ENCODE results near the gene SEC14L2. TPM values are rescaled to one million over a fixed set of nuclear protein-coding genes. Genes with fewer than 3 reads are reported as not detected.

Gene SEC14L2
- polyA plus RNA-seq, 2 of the 4 experiments (the other 2 are of a cell fraction) = 12.8 to 15.2 TPM

DNA sequence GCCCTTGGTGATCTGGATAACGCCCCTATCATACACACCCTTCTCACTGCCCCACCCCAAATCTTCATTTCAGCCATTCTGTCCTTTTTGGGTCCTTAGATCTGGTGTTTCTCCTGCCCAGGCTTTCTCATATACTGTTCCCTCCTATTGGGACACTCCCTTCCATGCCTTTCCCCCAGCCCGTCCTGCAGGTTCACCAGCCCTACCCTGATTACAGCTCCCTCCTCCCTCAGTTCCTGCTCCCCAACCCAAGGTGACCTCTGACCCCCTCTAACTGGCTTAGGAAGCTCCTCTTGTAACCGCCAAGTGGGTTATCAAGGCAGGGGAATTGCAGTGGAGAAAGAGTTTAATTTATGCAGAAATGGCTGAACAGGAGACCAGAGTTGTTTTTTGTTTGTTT, 41.7 kb downstream of the SEC14L2 start:
- CTCF ChIA-PET = interaction anchor here (1.2 to 1.4 kb wide), 4 partner anchors 12 to 163 kb away, joined by 3 to 6 read pairs (median 4); partner anchors contain the start of gene MTFP1
- 64% methylated on average over 3 of the region's 3 CpGs for WGBS (ENCODE audit: missing lambda C conversion rate)
- no peak for FAIRE-seq

DNA sequence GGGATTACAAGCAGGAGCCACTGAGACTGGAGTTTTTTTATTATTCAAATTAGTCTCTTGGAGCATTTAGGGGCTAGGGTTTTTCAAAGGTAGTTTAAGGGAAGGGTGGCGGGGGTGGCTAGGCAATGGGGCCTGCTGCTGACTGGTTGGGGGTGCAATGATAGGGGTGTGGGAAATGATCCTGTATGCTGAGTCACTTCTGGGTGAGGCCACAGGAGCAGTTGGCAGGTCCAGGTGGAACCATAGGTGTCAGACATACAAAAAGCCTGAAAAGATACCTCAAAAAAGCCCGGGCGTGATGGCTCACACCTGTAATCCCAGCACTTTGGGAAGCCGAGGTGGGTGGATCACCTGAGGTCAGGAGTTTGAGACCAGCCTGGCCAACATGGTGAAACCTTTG, 42.4 kb downstream of the SEC14L2 start:
- CTCF ChIA-PET = interaction anchor here (1.4 kb wide), 1 partner anchor 13 kb away, joined by 6 read pairs; the partner anchor contains the start of gene MTFP1
- WGBS (ENCODE audit: missing lambda C conversion rate) = 71% methylated on average over 3 of the region's 4 CpGs
- H3K4me1 ChIP-seq = no peaks in the 10 kb centered on the region
- TF ChIP-seq KDM5A (IDR thresholded peaks at IDR 0.05) (no peak), FOXS1 (CRISPR knock-in tag; IDR thresholded peaks at IDR 0.05) (no peak), SREBF2 (IDR thresholded peaks at IDR 0.05) (no peak), POLR2A (IDR thresholded peaks at IDR 0.05; ENCODE audit: low read length) (no peak), REST (IDR thresholded peaks at IDR 0.05) (no peak)
- TF ChIP-seq, protein P1, sequence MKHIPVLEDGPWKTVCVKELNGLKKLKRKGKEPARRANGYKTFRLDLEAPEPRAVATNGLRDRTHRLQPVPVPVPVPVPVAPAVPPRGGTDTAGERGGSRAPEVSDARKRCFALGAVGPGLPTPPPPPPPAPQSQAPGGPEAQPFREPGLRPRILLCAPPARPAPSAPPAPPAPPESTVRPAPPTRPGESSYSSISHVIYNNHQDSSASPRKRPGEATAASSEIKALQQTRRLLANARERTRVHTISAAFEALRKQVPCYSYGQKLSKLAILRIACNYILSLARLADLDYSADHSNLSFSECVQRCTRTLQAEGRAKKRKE (CRISPR knock-in tag; IDR thresholded peaks at IDR 0.05; ENCODE audit: low read depth) = no peak
- H3K4me3 ChIP-seq = no peak overlapping the region
- H3K4me2 ChIP-seq = no peak overlapping the region
- H3K9me3 ChIP-seq = no peaks in the 10 kb centered on the region
- POLR2A ChIA-PET = no interaction called here
- ATAC-seq (no peak), FAIRE-seq (no peak), DNase-seq (ENCODE audit: low read depth in 1 of 2, low spot score in 1 of 2) (no peak)
- no peak overlapping the region for H3K27ac ChIP-seq

More for the DNA sequence above, 41.7 kb downstream of the SEC14L2 start:
- TF ChIP-seq CEBPB (IDR thresholded peaks at IDR 0.05) = no peak
- TF ChIP-seq, protein P2, sequence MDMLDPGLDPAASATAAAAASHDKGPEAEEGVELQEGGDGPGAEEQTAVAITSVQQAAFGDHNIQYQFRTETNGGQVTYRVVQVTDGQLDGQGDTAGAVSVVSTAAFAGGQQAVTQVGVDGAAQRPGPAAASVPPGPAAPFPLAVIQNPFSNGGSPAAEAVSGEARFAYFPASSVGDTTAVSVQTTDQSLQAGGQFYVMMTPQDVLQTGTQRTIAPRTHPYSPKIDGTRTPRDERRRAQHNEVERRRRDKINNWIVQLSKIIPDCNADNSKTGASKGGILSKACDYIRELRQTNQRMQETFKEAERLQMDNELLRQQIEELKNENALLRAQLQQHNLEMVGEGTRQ (IDR thresholded peaks at IDR 0.05) = no peak
- no peak for TF ChIP-seq EHF (CRISPR knock-in tag; IDR thresholded peaks at IDR 0.05)
- no peak for TF ChIP-seq MAZ (IDR thresholded peaks at IDR 0.05; ENCODE audit: borderline replicate concordance, low read depth, low read length)
- no peak for TF ChIP-seq HOXB13 (CRISPR knock-in tag; IDR thresholded peaks at IDR 0.05; ENCODE audit: low read depth)
- TF ChIP-seq RCOR1 (IDR thresholded peaks at IDR 0.05; ENCODE audit: low read depth, low read length) = no peak
- no peak for TF ChIP-seq EHMT2 (IDR thresholded peaks at IDR 0.05; ENCODE audit: low read depth)
- TF ChIP-seq ZC3H11A (IDR thresholded peaks at IDR 0.05) = no peak
- no peak for TF ChIP-seq TP53 (CRISPR knock-in tag; IDR thresholded peaks at IDR 0.05)
- H3K4me3 ChIP-seq = no peak overlapping the region
- no peaks in the 10 kb centered on the region for H3K4me1 ChIP-seq
- ATAC-seq = no peak
- POLR2A ChIA-PET = no interaction called here
- no peak for DNase-seq (ENCODE audit: low read depth in 1 of 2, low spot score in 1 of 2)
- H3K27ac ChIP-seq = no peak overlapping the region
- H3K4me2 ChIP-seq = no peak overlapping the region
- no peaks in the 10 kb centered on the region for H3K9me3 ChIP-seq

- WGBS (ENCODE audit: missing lambda C conversion rate) = 85% methylated on average over 10 of the region's 11 CpGs
- no peak overlapping the region for H3K4me2 ChIP-seq
- POLR2A ChIA-PET = no interaction called here
Observed at GRCh38 chr22:30439836-30440235, 43.0 kb downstream of the SEC14L2 start.

More at GRCh38 chr22:30439836-30440235, 43.0 kb downstream of the SEC14L2 start:
- TF ChIP-seq ESRRA (IDR thresholded peaks at IDR 0.05; ENCODE audit: borderline replicate concordance, low read length) = no peak
- no peak for TF ChIP-seq NR3C1 (IDR thresholded peaks at IDR 0.05)
- TF ChIP-seq, protein P3, sequence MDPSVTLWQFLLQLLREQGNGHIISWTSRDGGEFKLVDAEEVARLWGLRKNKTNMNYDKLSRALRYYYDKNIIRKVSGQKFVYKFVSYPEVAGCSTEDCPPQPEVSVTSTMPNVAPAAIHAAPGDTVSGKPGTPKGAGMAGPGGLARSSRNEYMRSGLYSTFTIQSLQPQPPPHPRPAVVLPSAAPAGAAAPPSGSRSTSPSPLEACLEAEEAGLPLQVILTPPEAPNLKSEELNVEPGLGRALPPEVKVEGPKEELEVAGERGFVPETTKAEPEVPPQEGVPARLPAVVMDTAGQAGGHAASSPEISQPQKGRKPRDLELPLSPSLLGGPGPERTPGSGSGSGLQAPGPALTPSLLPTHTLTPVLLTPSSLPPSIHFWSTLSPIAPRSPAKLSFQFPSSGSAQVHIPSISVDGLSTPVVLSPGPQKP (IDR thresholded peaks at IDR 0.05; ENCODE audit: low read depth, low read length) = no peak
- no peak for TF ChIP-seq HEYL (CRISPR knock-in tag; IDR thresholded peaks at IDR 0.05)
- no peak for FAIRE-seq
- CTCF ChIA-PET = no interaction called here
- Histone ChIP-seq H3K27ac (no peak overlapping the region), H3K4me3 (no peak overlapping the region), H3K9me3 (no peaks in the 10 kb centered on the region), H3K4me1 (peaks cover 2% of the 10 kb centered on the region; the same call in 2 of the 3 replicates)
- peak in 1 of 2 experiments; percentile 24; a peak in 1 of 6 replicates for ATAC-seq
- DNase-seq (ENCODE audit: low read depth in 1 of 2, low spot score in 1 of 2) = no peak
